Neutrophil (primary cell): Measurements from ENCODE around the gene CLDN34.

Experiments used
- H3K27ac ChIP-seq: fragments of 200-600 bp; sonication (generic); 2 replicates; pipeline ENCODE4 v1.5.1; 2016; ENCODE audit warnings: mild to moderate bottlenecking, moderate library complexity
- H3K27me3 ChIP-seq: fragments of 200-600 bp; sonication (generic); 2 replicates; pipeline ENCODE4 v1.6.0; 2016; ENCODE audit warnings: mild to moderate bottlenecking
- H3K36me3 ChIP-seq: fragments of 200-600 bp; sonication (generic); 2 replicates; pipeline ENCODE4 v1.5.1; 2017
- H3K4me1 ChIP-seq, 2 experiments: fragments of 200-600 bp in 1 of 2; sonication (generic) in 1 of 2; 1 replicate in 1 of 2; 2 replicates in 1 of 2; pipeline versions ENCODE4 v1.5.1 to v1.6.1; 2013 to 2016; ENCODE audit warnings: low read depth in 1 of 2, low read length in 1 of 2, mild to moderate bottlenecking in 1 of 2, moderate library complexity in 1 of 2; ENCODE audit not compliant: control insufficient read depth in 1 of 2, insufficient read depth in 1 of 2
- H3K4me3 ChIP-seq, 2 experiments: fragments of 200-600 bp in 1 of 2; sonication (generic) in 1 of 2; 1 replicate in 1 of 2; 2 replicates in 1 of 2; pipeline ENCODE4 v1.5.1; 2013 to 2016; ENCODE audit warnings: low read depth in 1 of 2, low read length in 1 of 2, mild to moderate bottlenecking in 1 of 2, moderate library complexity in 1 of 2
- H3K9me3 ChIP-seq: fragments of 200-600 bp; sonication (generic); 2 replicates; pipeline ENCODE4 v1.5.1; 2016
- CTCF ChIP-seq: fragments of 200-600 bp; sonication (generic); IDR thresholded peaks from 2 replicates; pipeline ENCODE4 v1.5.1; 2016; ENCODE audit warnings: antibody characterized with exemption

CLDN34 gene

GRCh38 chrX:9992724-9993123 is 25.6 kb downstream of the CLDN34 start:
- no peak overlapping the region for H3K27ac ChIP-seq
- H3K36me3 ChIP-seq: no peaks in the 10 kb centered on the region
- H3K27me3 ChIP-seq: no peaks in the 10 kb centered on the region
- H3K9me3 ChIP-seq: no peaks in the 10 kb centered on the region
- no peak overlapping the region for H3K4me3 ChIP-seq
- peaks cover 12 to 15% of the 10 kb centered on the region in 2 experiments for H3K4me1 ChIP-seq
- TF ChIP-seq CTCF: no peak

GRCh38 chrX:9995855-9996339 is 28.7 kb downstream of the CLDN34 start:
- Histone ChIP-seq H3K27me3 (no peaks in the 10 kb centered on the region), H3K27ac (no peak overlapping the region), H3K4me3 (no peak overlapping the region), H3K4me1 (peaks cover 0 to 7% of the 10 kb centered on the region in 2 experiments), H3K9me3 (no peaks in the 10 kb centered on the region), H3K36me3 (no peaks in the 10 kb centered on the region)
- TF ChIP-seq CTCF: peak; percentile 94

- no peak overlapping the region for H3K27ac ChIP-seq
- no peak for TF ChIP-seq CTCF
Observed at GRCh38 chrX:9997041-9997440, 29.9 kb downstream of the CLDN34 start.

GRCh38 chrX:9997524-9997923 is 30.4 kb downstream of the CLDN34 start:
- no peaks in the 10 kb centered on the region for H3K27me3 ChIP-seq
- no peaks in the 10 kb centered on the region for H3K9me3 ChIP-seq
- no peaks in the 10 kb centered on the region for H3K36me3 ChIP-seq
- H3K4me1 ChIP-seq: peaks cover 0 to 7% of the 10 kb centered on the region in 2 experiments
- no peak overlapping the region for H3K27ac ChIP-seq
- TF ChIP-seq CTCF: no peak
- no peak overlapping the region for H3K4me3 ChIP-seq

More at GRCh38 chrX:9997041-9997440, 29.9 kb downstream of the CLDN34 start:
- Histone ChIP-seq H3K4me3 (no peak overlapping the region), H3K9me3 (no peaks in the 10 kb centered on the region), H3K4me1 (peaks cover 0 to 7% of the 10 kb centered on the region in 2 experiments), H3K27me3 (no peaks in the 10 kb centered on the region), H3K36me3 (no peaks in the 10 kb centered on the region)

- H3K9me3 ChIP-seq: no peaks in the 10 kb centered on the region
- no peak overlapping the region for H3K27ac ChIP-seq
- no peak overlapping the region for H3K4me3 ChIP-seq
- H3K4me1 ChIP-seq: no peaks in the 10 kb centered on the region
- H3K36me3 ChIP-seq: no peaks in the 10 kb centered on the region
- no peak for TF ChIP-seq CTCF
- H3K27me3 ChIP-seq: no peaks in the 10 kb centered on the region
Observed at GRCh38 chrX:10001496-10001895, 34.3 kb downstream of the CLDN34 start.
